Right lobe of liver (tissue), 6 donors: Measurements from ENCODE around the gene RASD2. TPM values are rescaled to one million over a fixed set of nuclear protein-coding genes. Genes with fewer than 3 reads are reported as not detected.
A peak's percentile ranks its signal among the peaks of the same experiment; 100 is the strongest.

Experiments used
- ATAC-seq, 4 donors: fragments of 200-7000 bp; cut with Tn5 transposase; one replicate each; pipeline ENCODE4 v1.9.1; 2020; ENCODE audit warnings: mild to moderate bottlenecking in 4 of 4, moderate library complexity in 4 of 4
- DNase-seq, 3 donors: peaks; one replicate each; pipeline ENCODE4 v3.0.0-alpha.2; 2020
- H3K27ac ChIP-seq, 3 donors: fragments of 200-600 bp; one replicate each; pipeline ENCODE4 v1.8.0; 2022
- H3K27me3 ChIP-seq, 2 donors: fragments of 200-600 bp; one replicate each; pipeline ENCODE4 v1.8.0; 2022
- H3K36me3 ChIP-seq, 4 donors: fragments of 200-600 bp; sonication (generic) in 1 of 4; one replicate each; pipeline versions ENCODE4 v1.5.1 to v1.8.0; 2017 to 2022; ENCODE audit warnings: control low read depth in 1 of 4
- H3K4me1 ChIP-seq, 4 donors: fragments of 200-600 bp; sonication (generic) in 1 of 4; one replicate each; pipeline versions ENCODE4 v1.5.1 to v1.8.0; 2017 to 2022; ENCODE audit warnings: control low read depth in 1 of 4
- H3K4me3 ChIP-seq, 3 donors: fragments of 200-600 bp; one replicate each; pipeline ENCODE4 v1.8.0; 2022
- H3K9me3 ChIP-seq, 4 donors: fragments of 200-600 bp; sonication (generic) in 1 of 4; one replicate each; pipeline versions ENCODE4 v1.5.1 to v1.8.0; 2017 to 2022; ENCODE audit warnings: control low read depth in 1 of 4
- POLR2A ChIP-seq: fragments of 450-650 bp; IDR thresholded peaks from one replicate; pipeline ENCODE4 v1.6.1; 2017; ENCODE audit warnings: antibody characterized with exemption, mild to moderate bottlenecking
- WGBS: methylation state at CpG from one replicate; pipeline ENCODE4 v1.1.6; 2018; ENCODE audit warnings: low coverage, low lambda C conversion rate; ENCODE audit not compliant: insufficient coverage; ENCODE audit errors: missing lambda C conversion rate; 5-methylcytosine and 5-hydroxymethylcytosine counted together
- intact Hi-C, 2 donors: fragments of 100-400 bp; cut with DNase I; formaldehyde crosslinking; loops; one replicate each; pipeline versions ENCODE4 v1.11.2 to v1.14.1; 2022
- total RNA-seq, 6 experiments: library from RNA; depleted of rRNA in 2 of 6; stranded (reverse); fragments of >200 nt in 2 of 6; fragmentation: NEBNext Ultra II Directional in 3 of 6; extraction: Animal tissue kit (Norgen Biotek cat#: 25700) in 3 of 6; gene quantifications; one replicate each; pipeline versions ENCODE4 v1.1.0 to v1.2.4, GENCODE V29; 2016 to 2023
- TF ChIP-seq, protein P1 (sequence below), 4 donors: fragments of 200-600 bp in 3 of 4; fragments of 450-650 bp in 1 of 4; IDR thresholded peaks; one replicate each; pipeline versions ENCODE4 v1.5.1 to v1.8.0; 2016 to 2022; ENCODE audit warnings: antibody characterized with exemption in 4 of 4, mild to moderate bottlenecking in 2 of 4
- donor health status: DM: no; HTN: yes; CAD: no.
- donor health status: DM: no; HTN: no; CAD: no.
- donor health status: DM: no; HTN: no; CAD: no.
- donor health status: DM: no; HTN: yes; CAD: no.
- donor health status: DM: no; HTN: yes; CAD: no.

RASD2 gene
- total RNA-seq, 6 experiments from 2014 or later: 0.05 to 0.20 (median 0.07) TPM; not detected in 2

DNA sequence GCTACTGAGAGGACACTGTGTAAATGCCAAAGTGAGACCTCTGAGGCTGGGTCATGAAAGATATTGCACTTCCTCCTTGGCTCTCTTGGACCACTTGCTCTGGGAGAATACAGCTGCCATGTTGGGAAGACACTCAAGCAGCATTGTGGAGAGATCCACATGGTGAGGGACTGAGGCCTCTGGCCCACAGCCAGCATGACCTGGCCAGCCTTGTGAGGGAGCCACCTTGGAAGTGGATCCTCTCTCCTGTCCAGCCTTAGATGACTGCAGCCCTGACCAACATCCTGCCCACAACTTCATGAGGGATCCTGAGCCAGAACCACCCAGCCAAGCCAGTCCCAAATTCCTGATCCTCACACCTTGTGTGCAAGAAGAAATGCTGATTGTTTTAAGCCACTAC lies 46.1 kb downstream of the RASD2 start:
- ATAC-seq: no peak
- Histone ChIP-seq H3K36me3 (no peaks in the 10 kb centered on the region), H3K4me3 (no peak overlapping the region), H3K9me3 (no peaks in the 10 kb centered on the region), H3K4me1 (no peaks in the 10 kb centered on the region), H3K27ac (no peak overlapping the region), H3K27me3 (no peaks in the 10 kb centered on the region)
- TF ChIP-seq POLR2A: no peak
- TF ChIP-seq, protein P1, sequence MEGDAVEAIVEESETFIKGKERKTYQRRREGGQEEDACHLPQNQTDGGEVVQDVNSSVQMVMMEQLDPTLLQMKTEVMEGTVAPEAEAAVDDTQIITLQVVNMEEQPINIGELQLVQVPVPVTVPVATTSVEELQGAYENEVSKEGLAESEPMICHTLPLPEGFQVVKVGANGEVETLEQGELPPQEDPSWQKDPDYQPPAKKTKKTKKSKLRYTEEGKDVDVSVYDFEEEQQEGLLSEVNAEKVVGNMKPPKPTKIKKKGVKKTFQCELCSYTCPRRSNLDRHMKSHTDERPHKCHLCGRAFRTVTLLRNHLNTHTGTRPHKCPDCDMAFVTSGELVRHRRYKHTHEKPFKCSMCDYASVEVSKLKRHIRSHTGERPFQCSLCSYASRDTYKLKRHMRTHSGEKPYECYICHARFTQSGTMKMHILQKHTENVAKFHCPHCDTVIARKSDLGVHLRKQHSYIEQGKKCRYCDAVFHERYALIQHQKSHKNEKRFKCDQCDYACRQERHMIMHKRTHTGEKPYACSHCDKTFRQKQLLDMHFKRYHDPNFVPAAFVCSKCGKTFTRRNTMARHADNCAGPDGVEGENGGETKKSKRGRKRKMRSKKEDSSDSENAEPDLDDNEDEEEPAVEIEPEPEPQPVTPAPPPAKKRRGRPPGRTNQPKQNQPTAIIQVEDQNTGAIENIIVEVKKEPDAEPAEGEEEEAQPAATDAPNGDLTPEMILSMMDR (IDR thresholded peaks at IDR 0.05): no peak
- DNase-seq: no peak
- intact Hi-C loops: no loop called here

DNA sequence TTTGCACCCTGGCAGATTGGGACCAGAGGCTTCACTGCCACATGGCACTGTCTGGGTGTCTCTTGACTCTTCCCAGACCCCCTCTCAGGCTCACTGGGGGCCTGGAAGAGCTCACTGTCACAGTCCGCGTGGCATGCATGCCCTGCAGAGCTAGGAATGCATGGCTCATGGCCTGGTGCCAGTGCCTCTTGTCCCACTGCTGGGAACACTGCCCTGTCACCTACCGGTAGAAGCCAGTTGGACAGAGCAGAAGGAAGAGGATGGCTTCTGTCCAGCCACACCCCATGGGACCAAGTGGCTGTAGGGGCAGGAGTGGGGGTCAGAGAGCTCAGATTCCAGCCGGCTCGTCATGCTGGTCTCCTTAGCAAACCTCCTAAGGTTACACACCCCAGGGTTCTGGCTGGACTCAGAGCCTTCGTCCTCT lies 46.8 kb downstream of the RASD2 start:
- no peaks in the 10 kb centered on the region for H3K4me1 ChIP-seq
- intact Hi-C loops: no loop called here
- no peaks in the 10 kb centered on the region for H3K36me3 ChIP-seq
- no peak for TF ChIP-seq POLR2A
- TF ChIP-seq, protein P1 (IDR thresholded peaks at IDR 0.05): no peak
- no peak overlapping the region for H3K4me3 ChIP-seq
- no peak overlapping the region for H3K27ac ChIP-seq
- peak; percentile 54 to 73 (median 62) for ATAC-seq
- 55% methylated on average over 2 of the region's 6 CpGs for WGBS
- H3K27me3 ChIP-seq: no peaks in the 10 kb centered on the region
- no peaks in the 10 kb centered on the region for H3K9me3 ChIP-seq
- DNase-seq: peak in 2 of 3 donors; percentile 77 to 86

GRCh38 chr22:35587896-35588295 lies 47.3 kb downstream of the RASD2 start:
- intact Hi-C loops: no loop called here
- Histone ChIP-seq H3K36me3 (no peaks in the 10 kb centered on the region), H3K27me3 (no peaks in the 10 kb centered on the region), H3K9me3 (no peaks in the 10 kb centered on the region), H3K4me3 (no peak overlapping the region), H3K27ac (no peak overlapping the region), H3K4me1 (no peaks in the 10 kb centered on the region)
- DNase-seq (peak in 1 of 3 donors; percentile 12), ATAC-seq (no peak)
- WGBS: 80% methylated on average over 1 of the region's 5 CpGs
- TF ChIP-seq, protein P1 (IDR thresholded peaks at IDR 0.05): no peak
- no peak for TF ChIP-seq POLR2A

DNA sequence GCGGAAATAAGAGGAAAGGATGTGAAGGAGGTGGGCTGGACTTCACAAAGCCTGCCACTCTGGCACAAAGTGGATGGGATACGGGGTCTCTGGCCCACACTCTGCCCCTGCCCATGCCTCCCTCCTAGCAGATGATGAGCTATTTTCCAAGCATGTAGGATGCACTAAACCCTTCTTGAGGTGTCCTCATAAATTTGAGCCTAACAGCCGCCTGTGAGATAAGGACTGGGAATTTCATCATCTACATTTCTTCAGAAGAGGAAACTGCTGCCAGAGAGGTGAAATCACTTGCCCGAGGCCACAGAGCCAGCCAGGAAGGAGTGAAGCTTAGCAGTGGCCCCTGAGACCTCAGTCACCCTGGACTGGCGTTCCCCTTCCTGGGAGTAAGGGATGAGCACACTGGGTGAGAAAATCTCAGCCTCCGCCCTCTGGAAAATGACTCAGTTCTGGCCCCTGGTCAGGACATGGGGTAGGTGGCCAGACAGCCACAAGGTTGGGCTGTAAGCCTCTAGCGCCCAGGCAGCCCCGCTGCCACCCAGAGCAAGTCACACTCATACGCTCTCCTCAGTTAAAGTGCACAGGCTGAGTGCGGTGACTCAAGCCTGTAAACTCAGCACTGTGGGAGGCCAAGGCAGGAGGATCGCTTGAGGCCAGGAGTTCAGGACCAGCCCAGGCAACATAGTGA lies 48.6 kb downstream of the RASD2 start:
- DNase-seq (peak in 2 of 3 donors; percentile 26 to 54), ATAC-seq (peak; percentile 7 to 73 (median 28))
- Histone ChIP-seq H3K9me3 (no peaks in the 10 kb centered on the region), H3K4me1 (no peaks in the 10 kb centered on the region), H3K4me3 (no peak overlapping the region), H3K27ac (no peak overlapping the region), H3K36me3 (no peaks in the 10 kb centered on the region), H3K27me3 (no peaks in the 10 kb centered on the region)
- intact Hi-C loops: no loop called here
- TF ChIP-seq POLR2A: no peak
- TF ChIP-seq, protein P1 (IDR thresholded peaks at IDR 0.05): no peak
- 60% methylated on average over 3 of the region's 11 CpGs for WGBS
